HEK293 (cell line): ENCODE measurements around the gene BID.

Experiments
- CTCF ChIA-PET: fragments of 350-600 bp; formaldehyde crosslinking; extraction: SDS; loops from one replicate; lab custom pipeline; 2021; ENCODE audit warnings: antibody characterized with exemption; lab: Yijun Ruan, JAX
- POLR2A ChIA-PET: fragments of 300-600 bp; formaldehyde crosslinking; extraction: SDS; loops from one replicate; lab custom pipeline; 2020; ENCODE audit warnings: antibody characterized with exemption, inconsistent platforms; lab: Yijun Ruan, JAX
- H3K27ac ChIP-seq: fragments of 200-500 bp; sonication (Bioruptor generic); 2 replicates; pipeline ENCODE4 v1.5.1; 2014; ENCODE audit warnings: low read depth, low read length, control low read depth, inconsistent platforms; ENCODE audit errors: extremely low read depth
- H3K36me3 ChIP-seq, 2 experiments: fragments of 200-500 bp in 1 of 2; sonication (Bioruptor generic) in 1 of 2; 1 replicate in 1 of 2; 2 replicates in 1 of 2; pipeline ENCODE4 v1.5.1; 2014 to 2017; ENCODE audit warnings: inconsistent platforms in 2 of 2, low read length in 2 of 2; ENCODE audit not compliant: control insufficient read depth in 2 of 2, insufficient read depth in 1 of 2
- H3K4me1 ChIP-seq: fragments of 200-500 bp; sonication (Bioruptor generic); 2 replicates; pipeline ENCODE4 v1.5.1; 2014; ENCODE audit warnings: mild to moderate bottlenecking, low read length, inconsistent platforms; ENCODE audit not compliant: control insufficient read depth, insufficient read depth
- H3K4me3 ChIP-seq: 2 replicates; pipeline ENCODE4 v1.5.1; 2011; ENCODE audit warnings: low read depth, mild to moderate bottlenecking, control low read depth, low read length, moderate library complexity
- H3K9me3 ChIP-seq: fragments of 200-500 bp; sonication (Bioruptor generic); 2 replicates; pipeline ENCODE4 v1.5.1; 2014; ENCODE audit warnings: low read depth, low read length, inconsistent platforms; ENCODE audit not compliant: control insufficient read depth, insufficient read depth
- EGR2 ChIP-seq: fragments of 450-650 bp; formaldehyde crosslinking; IDR thresholded peaks from 2 replicates; pipeline ENCODE4 v1.5.1; 2016; ENCODE audit warnings: low read depth, missing biosample characterization, missing genetic modification characterization
- GLI2 ChIP-seq: fragments of 450-650 bp; formaldehyde crosslinking; IDR thresholded peaks from 2 replicates; pipeline ENCODE4; 2017; ENCODE audit warnings: missing biosample characterization, missing genetic modification characterization, low read depth, borderline replicate concordance
- KLF9 ChIP-seq: fragments of 450-650 bp; formaldehyde crosslinking; IDR thresholded peaks from 2 replicates; pipeline ENCODE4 v1.5.1; 2016; ENCODE audit warnings: missing biosample characterization, missing genetic modification characterization, low read depth
- PRDM2 ChIP-seq: fragments of 450-650 bp; formaldehyde crosslinking; IDR thresholded peaks from 2 replicates; pipeline ENCODE4 v1.5.1; 2016; ENCODE audit warnings: missing biosample characterization, missing genetic modification characterization, borderline replicate concordance
- SETDB1 ChIP-seq: IDR thresholded peaks from one replicate; pipeline ENCODE4 v1.6.1; 2017; ENCODE audit warnings: mild to moderate bottlenecking, low read length, moderate library complexity, mixed read lengths; ENCODE audit not compliant: insufficient read length
- SP3 ChIP-seq: fragments of 450-650 bp; formaldehyde crosslinking; IDR thresholded peaks from 2 replicates; pipeline ENCODE4 v1.5.1; 2016; ENCODE audit warnings: missing biosample characterization, missing genetic modification characterization
- ZNF274 ChIP-seq, 2 experiments: fragments of 200-500 bp in 1 of 2; fragments of 450-650 bp in 1 of 2; sonication (Bioruptor generic) in 1 of 2; formaldehyde crosslinking in 1 of 2; IDR thresholded peaks; 2 replicates each; pipeline versions ENCODE4 v1.5.1 to v1.6.1; 2014 to 2016; ENCODE audit warnings: borderline replicate concordance in 1 of 2, inconsistent platforms in 1 of 2, low read length in 1 of 2, missing biosample characterization in 1 of 2, missing genetic modification characterization in 1 of 2
- ZNF280C ChIP-seq: fragments of 450-650 bp; formaldehyde crosslinking; IDR thresholded peaks from 2 replicates; pipeline ENCODE4 v1.5.1; 2016; ENCODE audit warnings: missing biosample characterization, missing genetic modification characterization
- ZNF426 ChIP-seq: fragments of 450-650 bp; formaldehyde crosslinking; IDR thresholded peaks from 2 replicates; pipeline ENCODE4 v1.5.1; 2017; ENCODE audit warnings: missing biosample characterization, missing genetic modification characterization, mild to moderate bottlenecking, inconsistent platforms, moderate library complexity
- ZNF473 ChIP-seq: fragments of 450-650 bp; formaldehyde crosslinking; IDR thresholded peaks from 2 replicates; pipeline ENCODE4 v1.5.1; 2017; ENCODE audit warnings: missing biosample characterization, missing genetic modification characterization
- ZNF561 ChIP-seq: fragments of 450-650 bp; IDR thresholded peaks from 2 replicates; pipeline ENCODE4 v1.5.1; 2018; ENCODE audit warnings: missing biosample characterization, missing genetic modification characterization, borderline replicate concordance
- ZNF585B ChIP-seq: fragments of 450-650 bp; formaldehyde crosslinking; IDR thresholded peaks from 2 replicates; pipeline ENCODE4 v1.5.1; 2016; ENCODE audit warnings: missing biosample characterization, missing genetic modification characterization
- ZNF596 ChIP-seq: fragments of 450-650 bp; IDR thresholded peaks from 2 replicates; pipeline ENCODE4 v1.5.0; 2018; ENCODE audit warnings: missing biosample characterization, mild to moderate bottlenecking, missing genetic modification characterization, moderate library complexity
- ZNF660 ChIP-seq: fragments of 450-650 bp; IDR thresholded peaks from 2 replicates; pipeline ENCODE4 v1.5.1; 2018; ENCODE audit warnings: missing biosample characterization, mild to moderate bottlenecking, missing genetic modification characterization
- ZNF692 ChIP-seq: fragments of 450-650 bp; formaldehyde crosslinking; IDR thresholded peaks from 2 replicates; pipeline ENCODE4 v1.5.1; 2016; ENCODE audit warnings: missing biosample characterization, missing genetic modification characterization
- ZNF707 ChIP-seq: fragments of 450-650 bp; formaldehyde crosslinking; IDR thresholded peaks from 2 replicates; pipeline ENCODE4 v1.5.1; 2016; ENCODE audit warnings: missing biosample characterization, missing genetic modification characterization
- ZNF792 ChIP-seq: fragments of 450-650 bp; formaldehyde crosslinking; IDR thresholded peaks from 2 replicates; pipeline ENCODE4 v1.5.1; 2016; ENCODE audit warnings: missing biosample characterization, missing genetic modification characterization
- ZNF843 ChIP-seq: fragments of 450-650 bp; formaldehyde crosslinking; IDR thresholded peaks from 2 replicates; pipeline ENCODE4 v1.5.1; 2016; ENCODE audit warnings: missing biosample characterization, missing genetic modification characterization

The BID gene

GRCh38 chr22:17804331-17805080, 30.2 kb upstream of the BID start:
- Histone ChIP-seq H3K9me3 (no peaks in the 10 kb centered on the region), H3K4me3 (no peak overlapping the region), H3K36me3 (peaks cover 7 to 47% of the 10 kb centered on the region in 2 experiments), H3K4me1 (no peaks in the 10 kb centered on the region), H3K27ac (no peak overlapping the region; the same call in 1 of the 2 replicates)
- POLR2A ChIA-PET = no interaction called here
- CTCF ChIA-PET = interaction anchor here (1.1 to 1.5 kb wide), 2 partner anchors 26 to 272 kb away, joined by 3 to 4 read pairs; no protein-coding TSS in a partner anchor
- TF ChIP-seq ZNF660 (no peak), GLI2 (no peak), ZNF426 (tag by site-specific recombination) (no peak), ZNF561 (no peak), SETDB1 (no peak), ZNF707 (tag by site-specific recombination) (no peak), SP3 (tag by site-specific recombination) (no peak), EGR2 (tag by site-specific recombination) (no peak), ZNF585B (no peak), ZNF473 (tag by site-specific recombination) (no peak), KLF9 (no peak), ZNF792 (tag by site-specific recombination) (no peak), ZNF274 (IDR thresholded peaks at IDR 0.05; ENCODE audit: low read length) (no peak), ZNF274 (tag by site-specific recombination; IDR thresholded peaks at IDR 0.05; ENCODE audit: borderline replicate concordance) (no peak), ZNF843 (tag by site-specific recombination) (no peak), PRDM2 (tag by site-specific recombination) (no peak), ZNF692 (no peak), ZNF280C (tag by site-specific recombination) (no peak), ZNF596 (tag by site-specific recombination) (no peak)
